HEK293 (cell line): ENCODE results near the gene ZBTB20.

Source experiments
- CTCF ChIA-PET: fragments of 350-600 bp; formaldehyde crosslinking; extraction: SDS; loops from one replicate; lab custom pipeline; 2021; ENCODE audit warnings: antibody characterized with exemption; lab: Yijun Ruan, JAX
- POLR2A ChIA-PET: fragments of 300-600 bp; formaldehyde crosslinking; extraction: SDS; loops from one replicate; lab custom pipeline; 2020; ENCODE audit warnings: antibody characterized with exemption, inconsistent platforms; lab: Yijun Ruan, JAX
- H3K27ac ChIP-seq: fragments of 200-500 bp; sonication (Bioruptor generic); 2 replicates; pipeline ENCODE4 v1.5.1; 2014; ENCODE audit warnings: low read depth, low read length, control low read depth, inconsistent platforms; ENCODE audit errors: extremely low read depth
- H3K36me3 ChIP-seq, 2 experiments: fragments of 200-500 bp in 1 of 2; sonication (Bioruptor generic) in 1 of 2; 1 replicate in 1 of 2; 2 replicates in 1 of 2; pipeline ENCODE4 v1.5.1; 2014 to 2017; ENCODE audit warnings: inconsistent platforms in 2 of 2, low read length in 2 of 2; ENCODE audit not compliant: control insufficient read depth in 2 of 2, insufficient read depth in 1 of 2
- H3K4me1 ChIP-seq: fragments of 200-500 bp; sonication (Bioruptor generic); 2 replicates; pipeline ENCODE4 v1.5.1; 2014; ENCODE audit warnings: mild to moderate bottlenecking, low read length, inconsistent platforms; ENCODE audit not compliant: control insufficient read depth, insufficient read depth
- H3K4me3 ChIP-seq: 2 replicates; pipeline ENCODE4 v1.5.1; 2011; ENCODE audit warnings: low read depth, mild to moderate bottlenecking, control low read depth, low read length, moderate library complexity
- H3K9me3 ChIP-seq: fragments of 200-500 bp; sonication (Bioruptor generic); 2 replicates; pipeline ENCODE4 v1.5.1; 2014; ENCODE audit warnings: low read depth, low read length, inconsistent platforms; ENCODE audit not compliant: control insufficient read depth, insufficient read depth
- BCL11B ChIP-seq: fragments of 450-650 bp; formaldehyde crosslinking; IDR thresholded peaks from 2 replicates; pipeline ENCODE4 v1.5.1; 2016; ENCODE audit warnings: low read depth, missing biosample characterization, missing genetic modification characterization
- GLIS1 ChIP-seq: fragments of 450-650 bp; formaldehyde crosslinking; IDR thresholded peaks from 2 replicates; pipeline ENCODE4 v1.5.1; 2016; ENCODE audit warnings: missing biosample characterization, missing genetic modification characterization
- HOXC10 ChIP-seq: sonication (generic); formaldehyde crosslinking; IDR thresholded peaks from 2 replicates; pipeline ENCODE4 v1.8.1; 2023; ENCODE audit warnings: mild to moderate bottlenecking, missing genetic modification reagents
- MZF1 ChIP-seq: fragments of 450-650 bp; formaldehyde crosslinking; IDR thresholded peaks from 2 replicates; pipeline ENCODE4 v1.5.1; 2017; ENCODE audit warnings: missing biosample characterization, missing genetic modification characterization, borderline replicate concordance
- SP3 ChIP-seq: fragments of 450-650 bp; formaldehyde crosslinking; IDR thresholded peaks from 2 replicates; pipeline ENCODE4 v1.5.1; 2016; ENCODE audit warnings: missing biosample characterization, missing genetic modification characterization
- YY1 ChIP-seq: fragments of 450-650 bp; formaldehyde crosslinking; IDR thresholded peaks from 2 replicates; pipeline ENCODE4 v1.5.1; 2018; ENCODE audit warnings: missing biosample characterization, missing genetic modification characterization
- ZBTB21 ChIP-seq: fragments of 450-650 bp; formaldehyde crosslinking; IDR thresholded peaks from 2 replicates; pipeline ENCODE4 v1.5.1; 2017; ENCODE audit warnings: missing biosample characterization, missing genetic modification characterization
- ZBTB48 ChIP-seq: fragments of 450-650 bp; formaldehyde crosslinking; IDR thresholded peaks from 2 replicates; pipeline ENCODE4 v1.5.1; 2016; ENCODE audit warnings: missing biosample characterization, missing genetic modification characterization
- ZBTB7A ChIP-seq: fragments of 450-650 bp; formaldehyde crosslinking; IDR thresholded peaks from 2 replicates; pipeline ENCODE4 v1.5.1; 2016; ENCODE audit warnings: low read depth, missing biosample characterization, missing genetic modification characterization
- ZFP41 ChIP-seq: fragments of 450-650 bp; formaldehyde crosslinking; IDR thresholded peaks from 2 replicates; pipeline ENCODE4 v1.5.1; 2016; ENCODE audit warnings: missing biosample characterization, missing genetic modification characterization, borderline replicate concordance
- ZNF132 ChIP-seq: fragments of 450-650 bp; formaldehyde crosslinking; IDR thresholded peaks from 2 replicates; pipeline ENCODE4 v1.5.1; 2017; ENCODE audit warnings: missing biosample characterization, missing genetic modification characterization, borderline replicate concordance
- ZNF174 ChIP-seq: fragments of 450-650 bp; formaldehyde crosslinking; IDR thresholded peaks from 2 replicates; pipeline ENCODE4 v1.5.0; 2017; ENCODE audit warnings: missing biosample characterization, mild to moderate bottlenecking, missing genetic modification characterization
- ZNF211 ChIP-seq: fragments of 450-650 bp; formaldehyde crosslinking; IDR thresholded peaks from 2 replicates; pipeline ENCODE4 v1.5.1; 2016; ENCODE audit warnings: low read depth, missing biosample characterization, missing genetic modification characterization
- ZNF214 ChIP-seq: fragments of 450-650 bp; formaldehyde crosslinking; IDR thresholded peaks from 2 replicates; pipeline ENCODE4 v1.5.1; 2017; ENCODE audit warnings: missing biosample characterization, mild to moderate bottlenecking, missing genetic modification characterization, borderline replicate concordance
- ZNF324 ChIP-seq: fragments of 450-650 bp; formaldehyde crosslinking; IDR thresholded peaks from 2 replicates; pipeline ENCODE4 v1.5.1; 2016; ENCODE audit warnings: missing biosample characterization, missing genetic modification characterization
- ZNF391 ChIP-seq: fragments of 450-650 bp; formaldehyde crosslinking; IDR thresholded peaks from 2 replicates; pipeline ENCODE4 v1.5.1; 2016; ENCODE audit warnings: low read depth, missing biosample characterization, missing genetic modification characterization, borderline replicate concordance
- ZNF558 ChIP-seq: fragments of 450-650 bp; formaldehyde crosslinking; IDR thresholded peaks from 2 replicates; pipeline ENCODE4 v1.5.1; 2016; ENCODE audit warnings: missing biosample characterization, missing genetic modification characterization
- ZNF624 ChIP-seq: fragments of 450-650 bp; formaldehyde crosslinking; IDR thresholded peaks from 2 replicates; pipeline ENCODE4 v1.5.1; 2017; ENCODE audit warnings: missing biosample characterization, missing genetic modification characterization
- ZSCAN23 ChIP-seq: fragments of 450-650 bp; formaldehyde crosslinking; IDR thresholded peaks from 2 replicates; pipeline ENCODE4 v1.5.1; 2016; ENCODE audit warnings: missing biosample characterization, missing genetic modification characterization
- ZXDB ChIP-seq: fragments of 450-650 bp; formaldehyde crosslinking; IDR thresholded peaks from 2 replicates; pipeline ENCODE4 v1.5.1; 2016; ENCODE audit warnings: missing biosample characterization, missing genetic modification characterization
- TF ChIP-seq, protein P1 (sequence below): fragments of 450-650 bp; formaldehyde crosslinking; IDR thresholded peaks from 2 replicates; pipeline ENCODE4 v1.5.1; 2016; ENCODE audit warnings: missing biosample characterization, missing genetic modification characterization
- TF ChIP-seq, protein P2 (sequence below): sonication (generic); formaldehyde crosslinking; IDR thresholded peaks from 2 replicates; pipeline ENCODE4 v1.8.1; 2022; ENCODE audit warnings: mild to moderate bottlenecking, moderate library complexity, missing genetic modification reagents

The ZBTB20 gene

DNA sequence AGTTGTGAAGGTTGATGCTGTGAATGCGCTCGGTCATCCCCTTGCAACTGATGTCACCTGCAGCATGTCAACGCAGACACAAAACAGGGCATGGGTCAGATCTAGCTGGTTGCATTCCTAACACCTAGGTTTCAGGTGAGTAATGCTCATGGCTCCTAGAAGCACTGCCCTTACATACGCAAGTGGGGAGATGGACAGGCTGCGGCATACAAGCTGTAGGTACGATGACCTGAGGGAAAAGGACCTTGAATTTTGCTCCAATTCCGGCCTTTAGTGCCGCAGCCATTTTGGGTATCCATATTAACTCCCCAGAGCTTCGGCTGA is 795.3 kb downstream of the ZBTB20 start:
- H3K27ac ChIP-seq: no peak overlapping the region
- H3K4me3 ChIP-seq: no peak overlapping the region
- TF ChIP-seq, protein P1, sequence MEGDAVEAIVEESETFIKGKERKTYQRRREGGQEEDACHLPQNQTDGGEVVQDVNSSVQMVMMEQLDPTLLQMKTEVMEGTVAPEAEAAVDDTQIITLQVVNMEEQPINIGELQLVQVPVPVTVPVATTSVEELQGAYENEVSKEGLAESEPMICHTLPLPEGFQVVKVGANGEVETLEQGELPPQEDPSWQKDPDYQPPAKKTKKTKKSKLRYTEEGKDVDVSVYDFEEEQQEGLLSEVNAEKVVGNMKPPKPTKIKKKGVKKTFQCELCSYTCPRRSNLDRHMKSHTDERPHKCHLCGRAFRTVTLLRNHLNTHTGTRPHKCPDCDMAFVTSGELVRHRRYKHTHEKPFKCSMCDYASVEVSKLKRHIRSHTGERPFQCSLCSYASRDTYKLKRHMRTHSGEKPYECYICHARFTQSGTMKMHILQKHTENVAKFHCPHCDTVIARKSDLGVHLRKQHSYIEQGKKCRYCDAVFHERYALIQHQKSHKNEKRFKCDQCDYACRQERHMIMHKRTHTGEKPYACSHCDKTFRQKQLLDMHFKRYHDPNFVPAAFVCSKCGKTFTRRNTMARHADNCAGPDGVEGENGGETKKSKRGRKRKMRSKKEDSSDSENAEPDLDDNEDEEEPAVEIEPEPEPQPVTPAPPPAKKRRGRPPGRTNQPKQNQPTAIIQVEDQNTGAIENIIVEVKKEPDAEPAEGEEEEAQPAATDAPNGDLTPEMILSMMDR (tag by site-specific recombination): no peak
- CTCF ChIA-PET: interaction anchor here (0.6 kb wide), 1 partner anchor 69 kb away, joined by 4 read pairs; no protein-coding TSS in a partner anchor
- POLR2A ChIA-PET: no interaction called here
- H3K9me3 ChIP-seq: no peaks in the 10 kb centered on the region
- H3K36me3 ChIP-seq: peaks cover 0 to 22% of the 10 kb centered on the region in 2 experiments; a peak in 1 of 3 replicates
- H3K4me1 ChIP-seq: no peaks in the 10 kb centered on the region

DNA sequence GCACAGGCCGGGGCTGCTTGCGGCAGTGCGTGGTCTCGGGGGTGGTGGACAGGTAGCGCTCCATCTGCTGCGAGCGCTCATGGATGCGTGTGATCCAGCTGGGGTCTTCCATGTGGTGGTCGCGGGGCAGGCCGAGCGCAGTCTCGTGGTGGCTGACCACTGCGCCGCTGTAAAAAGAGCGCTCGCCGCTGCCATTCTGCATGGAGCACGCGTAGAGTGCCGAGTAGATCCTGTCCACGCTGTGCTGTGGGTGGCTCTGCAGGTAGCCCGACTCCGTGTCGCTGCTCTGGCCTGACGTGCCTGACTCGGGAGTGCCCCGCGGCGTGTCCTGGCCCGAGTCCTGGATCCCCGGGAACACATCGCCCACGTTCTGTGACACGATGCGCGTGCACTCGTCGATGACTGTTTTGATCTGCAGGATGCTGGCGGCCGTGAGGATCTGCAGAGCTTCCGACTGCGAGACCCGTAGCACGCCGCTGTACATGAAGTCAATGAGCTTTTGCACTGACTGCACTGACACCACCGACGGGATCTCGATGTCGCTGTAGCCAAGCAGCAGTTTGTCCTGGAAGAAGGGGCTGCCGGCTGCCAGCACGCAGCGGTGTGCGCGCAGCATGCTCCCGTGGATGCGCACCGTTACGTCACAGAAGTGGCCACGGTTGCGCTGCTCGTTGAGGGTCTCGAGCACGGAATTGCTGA is 795.8 kb downstream of the ZBTB20 start:
- ChIA-PET CTCF (no interaction called here), POLR2A (no interaction called here)
- Histone ChIP-seq H3K36me3 (peaks cover 0 to 22% of the 10 kb centered on the region in 2 experiments; a peak in 1 of 3 replicates), H3K4me3 (no peak overlapping the region)
- TF ChIP-seq, protein P2, sequence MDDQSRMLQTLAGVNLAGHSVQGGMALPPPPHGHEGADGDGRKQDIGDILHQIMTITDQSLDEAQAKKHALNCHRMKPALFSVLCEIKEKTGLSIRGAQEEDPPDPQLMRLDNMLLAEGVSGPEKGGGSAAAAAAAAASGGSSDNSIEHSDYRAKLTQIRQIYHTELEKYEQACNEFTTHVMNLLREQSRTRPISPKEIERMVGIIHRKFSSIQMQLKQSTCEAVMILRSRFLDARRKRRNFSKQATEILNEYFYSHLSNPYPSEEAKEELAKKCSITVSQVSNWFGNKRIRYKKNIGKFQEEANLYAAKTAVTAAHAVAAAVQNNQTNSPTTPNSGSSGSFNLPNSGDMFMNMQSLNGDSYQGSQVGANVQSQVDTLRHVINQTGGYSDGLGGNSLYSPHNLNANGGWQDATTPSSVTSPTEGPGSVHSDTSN: no peak
- TF ChIP-seq ZFP41 (no peak), ZNF391 (tag by site-specific recombination) (no peak), ZBTB48 (no peak)
- TF ChIP-seq, all 188 proteins: peak for 0
- no peaks in the 10 kb centered on the region for H3K9me3 ChIP-seq
- H3K27ac ChIP-seq: no peak overlapping the region
- H3K4me1 ChIP-seq: no peaks in the 10 kb centered on the region

DNA sequence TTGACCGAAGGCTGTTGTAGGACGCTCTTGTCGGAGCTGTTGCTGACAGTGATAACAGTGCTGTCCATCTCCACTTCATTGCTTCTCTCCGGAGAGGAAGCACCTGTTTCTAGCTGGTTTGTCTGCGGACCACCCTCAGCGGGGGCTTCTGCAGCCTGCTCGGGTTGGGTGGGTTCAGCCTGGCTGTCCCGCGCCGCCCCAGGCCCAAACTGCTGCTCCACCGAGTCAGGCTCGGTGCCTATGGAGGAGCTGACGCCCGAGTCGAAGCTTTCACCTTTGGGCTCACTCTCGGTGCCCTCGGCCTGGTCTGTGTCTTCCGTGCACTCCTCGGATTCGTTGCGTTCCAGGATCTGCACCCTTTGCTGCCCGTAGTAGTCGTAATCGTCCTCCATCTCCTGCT is 796.4 kb downstream of the ZBTB20 start:
- TF ChIP-seq ZSCAN23 (tag by site-specific recombination): no peak
- no peak for TF ChIP-seq BCL11B (tag by site-specific recombination)
- no peak for TF ChIP-seq ZNF558 (tag by site-specific recombination)
- no peak for TF ChIP-seq SP3
- TF ChIP-seq ZBTB21 (tag by site-specific recombination): no peak
- no peak for TF ChIP-seq HOXC10 (CRISPR knock-in tag)
- TF ChIP-seq ZXDB (tag by site-specific recombination): no peak
- no peak for TF ChIP-seq ZBTB7A (tag by site-specific recombination)
- TF ChIP-seq YY1 (tag by site-specific recombination): no peak
- no peak for TF ChIP-seq ZNF624 (tag by site-specific recombination)
- no peak for TF ChIP-seq ZNF174
- no peak for TF ChIP-seq ZNF132
- no peak for TF ChIP-seq ZNF214 (tag by site-specific recombination)
- no peak for TF ChIP-seq MZF1 (tag by site-specific recombination)
- no peak for TF ChIP-seq GLIS1
- TF ChIP-seq ZNF211: no peak
- TF ChIP-seq ZNF324 (tag by site-specific recombination): no peak
- Histone ChIP-seq H3K4me3 (no peak overlapping the region), H3K36me3 (peaks cover 0 to 22% of the 10 kb centered on the region in 2 experiments; a peak in 1 of 3 replicates), H3K27ac (no peak overlapping the region), H3K9me3 (no peaks in the 10 kb centered on the region), H3K4me1 (no peaks in the 10 kb centered on the region)
- ChIA-PET POLR2A (no interaction called here), CTCF (no interaction called here)
